UCSD-AML1 (cell line): ENCODE measurements around the gene PSTPIP1.

Experiments used
- DNase-seq: peaks from one replicate; lab custom pipeline; 2025; ENCODE audit not compliant: unreplicated experiment; lab: John Stamatoyannopoulos, UW

Gene PSTPIP1

DNA sequence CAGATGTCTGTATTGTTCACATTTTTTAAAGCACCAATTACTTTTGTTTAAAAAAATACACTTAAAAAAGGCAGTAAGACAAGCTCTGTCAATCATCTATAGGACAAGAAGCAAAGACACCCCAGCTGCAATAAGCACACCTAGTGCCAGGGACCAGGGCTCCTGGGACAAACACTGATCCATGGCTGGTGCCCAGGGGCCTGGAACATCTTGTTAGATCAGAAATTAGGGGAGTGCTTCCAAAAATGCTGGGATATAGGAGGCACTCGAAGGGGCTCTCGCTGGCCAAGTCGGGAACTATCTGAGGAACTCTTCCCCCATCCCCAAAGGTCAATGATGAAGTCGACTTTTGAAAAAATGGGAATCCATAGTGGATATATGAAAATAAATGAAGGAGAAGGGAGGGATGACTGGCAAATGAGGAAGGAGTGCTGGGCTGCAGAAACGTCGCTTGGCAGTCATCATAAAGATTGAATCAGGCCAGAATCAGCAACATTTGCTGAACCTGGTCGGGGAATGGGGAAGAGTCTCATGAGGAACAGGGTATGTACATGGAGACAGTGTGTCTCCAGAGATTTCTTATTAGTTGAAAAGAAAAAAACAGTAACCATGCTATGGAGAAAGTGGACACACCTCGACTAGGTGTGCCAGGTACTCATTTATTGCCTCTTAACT lies 47.5 kb downstream of the PSTPIP1 start:
- no peak for DNase-seq

DNA sequence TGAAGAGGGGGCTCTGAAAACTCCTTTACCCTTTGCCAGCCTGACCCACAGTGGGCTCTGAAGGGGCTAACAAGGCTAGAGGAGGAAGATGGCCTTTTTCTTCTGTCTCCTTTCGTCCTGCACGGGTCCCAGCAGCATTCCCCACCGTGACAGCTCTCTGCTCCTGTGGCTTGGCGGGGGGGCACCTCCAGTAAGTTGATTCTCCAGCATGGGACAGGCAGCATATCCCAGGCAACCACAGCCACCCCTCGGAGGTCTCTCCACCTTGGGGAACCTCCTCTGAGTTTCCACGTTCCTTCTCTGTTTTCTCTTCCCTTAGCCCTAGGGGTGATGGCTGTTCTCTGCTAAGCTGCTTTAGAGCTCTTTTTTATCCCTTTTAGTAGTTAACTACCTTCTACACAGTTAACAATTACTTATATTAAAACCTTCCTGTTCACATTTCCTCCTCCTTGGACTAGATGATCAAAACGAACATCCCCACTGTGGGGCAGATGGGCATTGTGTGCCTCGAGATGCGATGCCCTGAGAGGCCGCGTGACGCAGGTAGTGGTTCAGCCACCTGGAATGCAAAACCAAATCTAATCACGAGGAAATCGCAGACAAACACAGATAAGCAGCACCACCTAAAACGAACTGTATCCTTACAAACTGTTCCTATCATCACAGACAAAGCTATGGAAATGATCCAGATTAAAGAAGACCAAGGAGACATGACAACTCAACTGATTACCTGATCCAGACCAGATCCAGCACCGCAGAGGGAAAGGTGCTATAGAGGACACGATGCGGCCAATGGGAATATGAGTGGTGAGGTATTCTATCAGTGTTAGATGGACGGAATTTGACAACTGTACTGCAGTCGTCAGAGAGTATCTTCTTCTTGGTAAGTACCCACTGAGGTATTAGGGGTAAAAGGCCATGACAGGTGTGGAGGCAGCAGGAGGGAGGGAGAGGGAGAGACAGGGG lies 48.3 kb downstream of the PSTPIP1 start:
- no peak for DNase-seq

DNA sequence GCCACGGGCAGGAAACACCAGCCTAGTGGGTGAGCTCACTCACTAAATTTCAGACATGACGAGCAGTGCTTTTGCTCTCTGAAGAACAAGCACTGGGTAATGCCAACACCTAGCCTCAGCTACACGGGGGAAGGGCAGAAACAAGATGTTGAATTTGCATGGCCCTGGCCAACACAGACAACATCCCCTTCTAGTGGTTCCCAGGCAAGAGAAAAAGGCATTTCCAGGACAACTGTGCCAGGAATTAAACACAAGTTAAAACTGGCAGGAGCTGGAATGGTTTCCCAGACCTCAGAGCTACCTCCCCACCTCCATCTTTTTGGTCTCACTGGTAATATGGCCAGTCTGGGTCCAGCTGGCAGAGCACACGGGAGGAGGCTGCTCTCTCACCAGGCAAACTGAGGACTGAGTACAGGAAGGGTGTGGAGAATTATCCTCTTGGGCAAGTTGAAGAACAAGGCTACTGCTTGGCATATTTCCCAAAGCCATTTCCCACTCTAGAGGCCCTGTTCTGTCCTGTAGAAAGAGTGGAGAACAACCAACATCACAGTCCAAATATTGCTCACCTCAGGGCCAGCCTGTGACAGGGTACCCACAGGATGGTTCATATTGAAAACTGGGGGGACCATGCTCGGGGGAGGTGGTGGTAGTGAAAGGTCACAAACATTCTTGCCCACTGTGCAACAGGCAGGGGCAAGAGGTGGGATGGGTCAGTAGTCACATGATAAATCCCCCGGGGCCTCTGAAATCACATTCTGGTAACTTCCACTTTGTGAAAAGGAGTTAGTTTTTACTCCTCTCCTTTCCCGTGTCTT lies 49.5 kb downstream of the PSTPIP1 start:
- DNase-seq: no peak

DNA sequence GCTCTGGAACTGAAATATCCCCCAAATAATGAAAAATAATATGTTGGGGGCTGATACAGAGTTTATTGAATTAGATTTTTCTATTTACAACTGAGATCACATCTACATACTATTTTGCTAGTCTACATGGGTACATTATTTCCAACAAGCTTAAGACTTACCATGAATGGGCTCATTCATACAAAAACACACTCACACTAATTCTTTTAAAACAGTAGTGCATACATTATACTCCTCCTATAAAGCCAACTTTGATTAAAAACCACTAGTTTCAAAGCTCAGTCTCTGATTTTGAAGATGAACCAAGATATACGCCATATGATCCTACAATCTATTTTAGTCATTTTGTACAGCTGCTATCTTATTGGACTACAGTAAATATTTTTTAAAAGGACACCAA lies 51.1 kb downstream of the PSTPIP1 start:
- no peak for DNase-seq

DNA sequence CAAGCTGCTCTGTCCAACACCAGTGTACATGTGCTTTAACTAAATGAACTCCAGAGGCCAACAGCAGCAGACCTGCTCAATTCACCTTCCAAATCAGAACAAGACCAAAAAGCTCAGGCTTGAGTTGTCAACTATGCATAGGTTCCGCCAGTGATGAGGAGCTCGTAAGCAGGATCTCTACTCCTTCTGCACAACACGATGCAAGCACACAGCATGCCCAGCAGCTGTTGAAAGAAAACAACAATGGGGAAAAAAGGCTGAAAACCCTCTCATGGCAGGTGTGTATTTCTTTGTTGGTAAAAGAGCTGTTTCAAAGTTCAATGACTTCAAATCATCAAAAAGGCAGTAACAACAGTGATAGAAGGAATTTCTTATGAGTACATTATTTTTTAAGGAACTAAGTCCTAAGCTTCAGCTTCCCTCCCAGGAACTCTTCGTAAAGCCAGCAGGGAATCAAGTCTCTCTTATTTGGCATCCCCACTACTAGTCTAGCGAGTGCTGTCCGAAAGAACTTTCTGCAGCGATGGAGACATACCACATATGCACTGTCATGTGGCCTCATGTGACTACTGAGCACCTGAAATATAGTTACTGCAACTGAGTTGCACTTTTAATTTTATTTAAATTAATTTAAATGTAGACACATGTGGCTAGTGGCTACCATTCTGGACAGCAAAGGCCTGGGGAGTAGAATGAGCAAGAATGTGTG lies 51.9 kb downstream of the PSTPIP1 start:
- no peak for DNase-seq

DNA sequence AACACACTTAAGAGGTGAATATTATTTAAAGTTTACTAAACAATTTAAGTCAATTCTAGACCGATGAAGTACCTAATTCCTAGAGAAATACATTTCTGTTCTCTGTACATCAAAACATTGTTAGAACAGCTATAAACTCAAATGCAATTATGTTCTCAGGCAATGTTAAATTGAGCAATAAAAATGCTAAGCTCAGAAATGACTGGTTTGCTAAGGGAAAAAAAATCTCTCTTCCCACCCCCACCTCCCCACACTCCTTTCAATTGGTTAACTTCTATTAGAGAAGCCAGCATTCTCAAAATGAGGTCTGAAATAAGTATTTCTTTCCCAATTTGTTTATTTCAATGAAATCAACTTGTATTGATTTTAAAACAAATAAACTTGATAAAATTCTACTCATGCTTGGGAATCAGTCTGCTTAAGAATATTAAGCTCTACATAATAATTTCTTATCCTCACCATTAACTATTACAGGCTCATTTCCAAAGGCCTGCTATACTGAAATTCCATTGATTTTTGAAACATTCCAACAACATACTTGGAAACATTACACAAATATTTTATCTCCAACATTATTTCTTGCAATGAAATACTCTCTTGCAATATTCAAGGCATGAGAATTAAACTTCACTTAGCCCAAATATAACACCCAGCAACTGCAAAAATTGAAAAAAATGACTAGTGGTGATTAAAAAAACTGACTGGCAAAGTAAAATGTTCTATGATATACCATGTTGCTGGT lies 53.4 kb downstream of the PSTPIP1 start:
- no peak for DNase-seq

DNA sequence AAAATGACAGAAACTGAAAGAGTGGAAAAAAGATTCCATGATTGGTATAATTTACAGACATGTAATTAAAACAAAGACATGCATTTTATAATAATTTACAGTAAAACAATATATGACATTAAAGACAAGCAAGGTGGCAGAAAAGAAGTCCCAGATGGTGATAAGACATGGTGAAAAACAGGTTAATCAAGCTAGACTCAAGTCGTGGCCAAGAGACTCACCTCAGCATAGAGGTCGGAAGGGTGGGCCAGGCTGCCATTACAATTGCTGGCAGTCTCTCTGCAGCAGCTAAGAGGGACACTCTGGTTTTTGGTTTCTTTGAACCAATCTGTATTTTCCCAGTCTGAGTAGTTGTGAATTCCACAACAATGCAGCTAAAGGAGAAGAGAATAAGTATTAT lies 57.6 kb downstream of the PSTPIP1 start:
- DNase-seq: no peak

DNA sequence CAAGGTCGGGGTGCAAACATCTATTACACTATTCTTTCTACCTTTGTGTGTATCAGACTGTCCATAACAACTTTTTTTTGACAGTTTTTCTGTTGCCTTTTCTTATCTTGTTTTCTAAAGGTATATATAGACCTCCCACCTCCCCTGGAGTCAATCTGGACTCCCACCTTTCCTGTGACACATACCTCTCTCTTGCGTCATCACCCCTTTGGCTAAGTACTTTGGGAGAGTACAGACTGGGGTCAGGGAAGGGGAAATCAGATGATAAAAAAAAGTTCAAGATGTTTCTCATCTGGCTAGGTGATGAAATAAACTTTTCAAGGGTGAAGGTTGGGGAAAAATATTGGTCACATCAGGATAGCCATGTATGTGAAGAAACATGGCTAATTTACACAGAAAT lies 58.8 kb downstream of the PSTPIP1 start:
- DNase-seq: no peak

DNA sequence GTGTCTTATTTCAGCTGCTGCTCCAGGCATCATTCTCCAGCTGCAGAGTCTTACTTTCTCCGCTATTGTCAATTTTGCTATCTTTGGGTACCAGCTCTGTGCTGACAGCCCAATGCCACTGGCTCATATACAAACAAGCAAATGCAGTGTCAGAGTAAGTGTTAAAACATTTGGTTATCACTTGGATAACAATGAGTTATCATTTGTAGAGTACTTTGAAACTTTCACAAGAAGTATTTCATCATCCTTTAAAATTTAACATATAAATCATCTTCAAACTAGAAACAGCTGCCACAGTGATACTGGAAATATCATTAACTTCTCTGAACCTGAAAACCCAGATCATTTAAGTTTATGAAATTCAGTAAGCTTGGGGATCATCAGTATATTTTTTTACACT lies 62.1 kb downstream of the PSTPIP1 start:
- DNase-seq: no peak

GRCh38 chr15:77057685-77058084 lies 62.8 kb downstream of the PSTPIP1 start:
- no peak for DNase-seq

GRCh38 chr15:77058468-77058867 lies 63.5 kb downstream of the PSTPIP1 start:
- no peak for DNase-seq

DNA sequence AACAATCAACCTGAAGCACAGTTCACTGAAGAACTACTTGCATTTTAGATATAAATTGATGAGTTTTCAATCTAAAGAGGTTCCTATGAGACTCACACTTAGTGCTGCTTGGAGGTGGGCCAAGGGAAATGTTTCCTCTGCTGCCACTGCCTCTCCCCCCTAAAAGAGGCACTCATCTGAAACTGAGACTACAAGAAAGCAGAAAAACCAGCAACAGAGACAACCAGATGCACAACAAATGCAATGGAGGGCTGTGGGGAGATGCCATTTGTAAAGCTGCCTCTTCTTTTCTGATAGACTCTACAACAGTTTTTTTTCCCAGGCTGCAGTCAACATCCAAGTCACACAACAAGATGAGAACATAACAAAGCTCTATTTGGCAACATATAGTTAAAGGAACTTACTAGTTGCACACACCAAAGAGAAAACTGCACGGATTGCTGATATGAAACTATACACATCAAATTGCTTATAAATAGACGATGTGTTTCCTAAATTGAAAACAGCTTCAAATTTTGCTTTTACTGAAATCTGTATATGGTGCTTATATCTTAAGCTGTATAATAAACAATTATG lies 64.9 kb downstream of the PSTPIP1 start:
- no peak for DNase-seq

GRCh38 chr15:77060546-77060945 lies 65.6 kb downstream of the PSTPIP1 start:
- no peak for DNase-seq

GRCh38 chr15:77063249-77063648 lies 68.3 kb downstream of the PSTPIP1 start:
- no peak for DNase-seq

- no peak for DNase-seq
These were observed 69.1 kb downstream of the PSTPIP1 start for GRCh38 chr15:77064063-77064462.

GRCh38 chr15:77064539-77065308 lies 69.8 kb downstream of the PSTPIP1 start:
- no peak for DNase-seq

- no peak for DNase-seq
These were observed 72.2 kb downstream of the PSTPIP1 start for GRCh38 chr15:77066971-77067690.

DNA sequence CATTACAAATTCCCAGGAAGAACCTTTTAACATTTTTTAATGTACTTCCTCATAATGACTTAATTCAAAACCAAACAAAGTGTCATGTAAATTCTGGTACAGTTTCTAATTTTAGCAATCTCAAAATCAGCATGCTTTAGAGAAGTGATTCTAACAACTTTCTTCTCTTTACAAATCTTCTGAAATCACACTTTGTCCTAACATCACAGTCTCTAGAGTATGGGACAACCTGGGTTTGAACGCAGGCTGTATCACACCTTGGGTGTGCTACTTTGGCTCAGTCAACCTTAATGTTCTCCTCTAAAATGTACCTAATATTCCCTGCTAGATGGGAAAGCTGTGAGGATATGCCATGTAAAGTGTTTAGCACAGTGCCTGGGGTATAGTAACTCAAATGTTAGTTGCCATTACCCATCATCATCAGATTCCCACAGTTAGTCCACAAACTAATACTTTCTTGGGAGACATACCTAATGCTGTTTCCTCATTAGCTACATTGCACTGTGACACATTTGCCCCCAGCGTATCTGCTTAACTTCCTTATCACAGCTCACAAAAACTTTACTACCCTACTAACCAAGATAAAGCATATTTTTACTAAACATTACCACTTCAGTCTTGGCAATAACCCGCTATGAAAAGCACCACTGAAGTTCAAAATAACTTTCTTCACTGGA lies 72.9 kb downstream of the PSTPIP1 start:
- no peak for DNase-seq
